HG03280 (cell line): ENCODE measurements around the gene RUFY3.
"Not testable (repeated sequence)": the region's sequence is repeated elsewhere in the genome, so short reads cannot be mapped to it uniquely, and the experiment has no call there.

ENCODE experiments used
- ATAC-seq: cut with Tn5 transposase; IDR thresholded peaks from one replicate; pipeline ENCODE4 v1.9.1; 2021; ENCODE audit warnings: mild to moderate bottlenecking, moderate library complexity; ENCODE audit not compliant: unreplicated experiment

Gene RUFY3

GRCh38 chr4:70838666-70839588 is 117.2 kb downstream of the RUFY3 start:
- peak; percentile 48 for ATAC-seq

- peak; percentile 77 for ATAC-seq
Measured at GRCh38 chr4:70839589-70840093, 117.9 kb downstream of the RUFY3 start, which contains the start of gene GRSF1. TSS of gene GRSF1 (minus strand) at chr4:70839890. CDS start at chr4:70839827, 63 bp downstream.

GRCh38 chr4:70840137-70840536 is 118.4 kb downstream of the RUFY3 start:
- not testable (repeated sequence) for ATAC-seq

- ATAC-seq, result not testable (repeated sequence)
Measured at GRCh38 chr4:70840631-70841030, 118.9 kb downstream of the RUFY3 start.

- no peak for ATAC-seq
Measured at GRCh38 chr4:70841211-70841610, 119.4 kb downstream of the RUFY3 start.

- ATAC-seq, result no peak
Measured at GRCh38 chr4:70841951-70842350, 120.2 kb downstream of the RUFY3 start.

GRCh38 chr4:70842761-70843435 is 121.1 kb downstream of the RUFY3 start:
- no peak for ATAC-seq

GRCh38 chr4:70844180-70844579 is 122.4 kb downstream of the RUFY3 start:
- no peak for ATAC-seq

GRCh38 chr4:70849291-70849690 is 127.5 kb downstream of the RUFY3 start:
- ATAC-seq, result no peak

- ATAC-seq, result no peak
Measured at GRCh38 chr4:70855464-70855863, 133.7 kb downstream of the RUFY3 start.
